ENCODE results near the gene CPSF4. TPM values are rescaled to one million over a fixed set of nuclear protein-coding genes. Genes with fewer than 3 reads are reported as not detected.

Gene CPSF4
- total RNA-seq, 1 experiment from 2014 or later = 67.0 TPM

- POLR2A ChIA-PET = interaction anchor here (1.4 kb wide), 1 partner anchor 17 kb away, joined by 5 read pairs; the partner anchor contains the start of genes BUD31 and PDAP1
- TF ChIP-seq EZH2phosphoT487 (IDR thresholded peaks at IDR 0.05; ENCODE audit: borderline replicate concordance) (no peak), ZNF274 (IDR thresholded peaks at IDR 0.05; ENCODE audit: low read depth, low read length) (no peak), EZH2 (IDR thresholded peaks at IDR 0.05) (no peak), JUND (IDR thresholded peaks at IDR 0.05) (no peak), YY1 (IDR thresholded peaks at IDR 0.05; ENCODE audit: extremely low read depth, insufficient replicate concordance, low read depth, low read length) (no peak), CBX3 (IDR thresholded peaks at IDR 0.05; ENCODE audit: low read depth) (no peak), REST (IDR thresholded peaks at IDR 0.05; ENCODE audit: low read depth) (no peak), ELF1 (IDR thresholded peaks at IDR 0.05; ENCODE audit: borderline replicate concordance, low read depth) (no peak), CEBPB (IDR thresholded peaks at IDR 0.05; ENCODE audit: low read depth) (no peak), ATF3 (IDR thresholded peaks at IDR 0.05) (no peak), TCF7L2 (IDR thresholded peaks at IDR 0.05; ENCODE audit: borderline replicate concordance, extremely low read depth, insufficient read depth, insufficient read length) (no peak), SP1 (IDR thresholded peaks at IDR 0.05; ENCODE audit: low read depth) (no peak), SRF (IDR thresholded peaks at IDR 0.05; ENCODE audit: low read depth) (no peak), SIN3A (IDR thresholded peaks at IDR 0.05; ENCODE audit: low read depth) (no peak), FOSL1 (IDR thresholded peaks at IDR 0.05; ENCODE audit: low read depth) (no peak), ZFX (IDR thresholded peaks at IDR 0.05) (no peak)
- TF ChIP-seq, protein P1, sequence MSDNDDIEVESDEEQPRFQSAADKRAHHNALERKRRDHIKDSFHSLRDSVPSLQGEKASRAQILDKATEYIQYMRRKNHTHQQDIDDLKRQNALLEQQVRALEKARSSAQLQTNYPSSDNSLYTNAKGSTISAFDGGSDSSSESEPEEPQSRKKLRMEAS (IDR thresholded peaks at IDR 0.05) = no peak
- TF ChIP-seq, protein P2, sequence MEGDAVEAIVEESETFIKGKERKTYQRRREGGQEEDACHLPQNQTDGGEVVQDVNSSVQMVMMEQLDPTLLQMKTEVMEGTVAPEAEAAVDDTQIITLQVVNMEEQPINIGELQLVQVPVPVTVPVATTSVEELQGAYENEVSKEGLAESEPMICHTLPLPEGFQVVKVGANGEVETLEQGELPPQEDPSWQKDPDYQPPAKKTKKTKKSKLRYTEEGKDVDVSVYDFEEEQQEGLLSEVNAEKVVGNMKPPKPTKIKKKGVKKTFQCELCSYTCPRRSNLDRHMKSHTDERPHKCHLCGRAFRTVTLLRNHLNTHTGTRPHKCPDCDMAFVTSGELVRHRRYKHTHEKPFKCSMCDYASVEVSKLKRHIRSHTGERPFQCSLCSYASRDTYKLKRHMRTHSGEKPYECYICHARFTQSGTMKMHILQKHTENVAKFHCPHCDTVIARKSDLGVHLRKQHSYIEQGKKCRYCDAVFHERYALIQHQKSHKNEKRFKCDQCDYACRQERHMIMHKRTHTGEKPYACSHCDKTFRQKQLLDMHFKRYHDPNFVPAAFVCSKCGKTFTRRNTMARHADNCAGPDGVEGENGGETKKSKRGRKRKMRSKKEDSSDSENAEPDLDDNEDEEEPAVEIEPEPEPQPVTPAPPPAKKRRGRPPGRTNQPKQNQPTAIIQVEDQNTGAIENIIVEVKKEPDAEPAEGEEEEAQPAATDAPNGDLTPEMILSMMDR (IDR thresholded peaks at IDR 0.05 in 2 of 3, conservative IDR thresholded peaks at IDR 0.05 in 1 of 3; ENCODE audit: borderline replicate concordance in 1 of 3, insufficient read depth in 1 of 3, low read depth in 2 of 3, low read length in 2 of 3) = no peak
- TF ChIP-seq, protein P3, sequence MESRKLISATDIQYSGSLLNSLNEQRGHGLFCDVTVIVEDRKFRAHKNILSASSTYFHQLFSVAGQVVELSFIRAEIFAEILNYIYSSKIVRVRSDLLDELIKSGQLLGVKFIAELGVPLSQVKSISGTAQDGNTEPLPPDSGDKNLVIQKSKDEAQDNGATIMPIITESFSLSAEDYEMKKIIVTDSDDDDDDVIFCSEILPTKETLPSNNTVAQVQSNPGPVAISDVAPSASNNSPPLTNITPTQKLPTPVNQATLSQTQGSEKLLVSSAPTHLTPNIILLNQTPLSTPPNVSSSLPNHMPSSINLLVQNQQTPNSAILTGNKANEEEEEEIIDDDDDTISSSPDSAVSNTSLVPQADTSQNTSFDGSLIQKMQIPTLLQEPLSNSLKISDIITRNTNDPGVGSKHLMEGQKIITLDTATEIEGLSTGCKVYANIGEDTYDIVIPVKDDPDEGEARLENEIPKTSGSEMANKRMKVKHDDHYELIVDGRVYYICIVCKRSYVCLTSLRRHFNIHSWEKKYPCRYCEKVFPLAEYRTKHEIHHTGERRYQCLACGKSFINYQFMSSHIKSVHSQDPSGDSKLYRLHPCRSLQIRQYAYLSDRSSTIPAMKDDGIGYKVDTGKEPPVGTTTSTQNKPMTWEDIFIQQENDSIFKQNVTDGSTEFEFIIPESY (IDR thresholded peaks at IDR 0.05; ENCODE audit: extremely low read depth, insufficient replicate concordance, low read length) = no peak
- no peak overlapping the region for H3K4me2 ChIP-seq (ENCODE audit: low read length)
- DNase-seq (ENCODE audit: low read depth, low spot score) = no peak
- no peak overlapping the region; the same call in 1 of the 2 replicates for H3K27ac ChIP-seq (ENCODE audit: low read depth, low read length)
- RAD21 ChIA-PET (ENCODE audit: low non-redundant PET in 1 of 2, low total read pairs in 2 of 2, uncharacterized antibody in 2 of 2, unreplicated experiment in 2 of 2) = no interaction called here
- H3K27me3 ChIP-seq (ENCODE audit: insufficient read depth, low read length) = no peaks in the 10 kb centered on the region
- no peaks in the 10 kb centered on the region for H4K20me1 ChIP-seq (ENCODE audit: insufficient read depth)
- no peak for ATAC-seq
- H3K79me2 ChIP-seq (ENCODE audit: insufficient read depth, low read length) = peaks cover 1% of the 10 kb centered on the region; the same call in 1 of the 2 replicates
- no peak overlapping the region for H3K9ac ChIP-seq (ENCODE audit: low read length)
- H3K4me3 ChIP-seq (replicated peaks in 1 of 2; ENCODE audit: low read depth in 1 of 2, low read length in 2 of 2) = no peak overlapping the region
- BruUV-seq (replicated peaks) = no TSS peak
- no peak overlapping the region for H2AFZ ChIP-seq (ENCODE audit: low read depth, low read length, poor library complexity, severe bottlenecking)
- peaks cover 17 to 34% of the 10 kb centered on the region in 2 experiments for H3K36me3 ChIP-seq (ENCODE audit: control insufficient read depth in 1 of 2, insufficient read depth in 2 of 2, low read length in 2 of 2)
- no peaks in the 10 kb centered on the region for H3K9me3 ChIP-seq (ENCODE audit: control insufficient read depth in 1 of 2, insufficient read depth in 1 of 2, low read depth in 1 of 2, low read length in 2 of 2)
- no peaks in the 10 kb centered on the region for H3K9me2 ChIP-seq (ENCODE audit: insufficient read depth)
- H3K4me1 ChIP-seq (ENCODE audit: control insufficient read depth in 1 of 2, insufficient read depth in 2 of 2, low read length in 2 of 2) = peaks cover 0 to 16% of the 10 kb centered on the region in 2 experiments; a peak in 1 of 4 replicates
- CTCF ChIA-PET = no interaction called here
- intact Hi-C loops (cut with micrococcal nuclease) = no loop called here
Measured at GRCh38 chr7:99392046-99392445, 46.7 kb upstream of the CPSF4 start.
